GM18907 (cell line): ENCODE measurements around the gene CST2.
"Not testable (repeated sequence)": the region's sequence is repeated elsewhere in the genome, so short reads cannot be mapped to it uniquely, and the experiment has no call there.

Experiments used
- ATAC-seq: cut with Tn5 transposase; IDR thresholded peaks from one replicate; pipeline ENCODE4 v1.9.1; 2021; ENCODE audit warnings: mild to moderate bottlenecking, moderate library complexity; ENCODE audit not compliant: unreplicated experiment

Gene CST2, protein sequence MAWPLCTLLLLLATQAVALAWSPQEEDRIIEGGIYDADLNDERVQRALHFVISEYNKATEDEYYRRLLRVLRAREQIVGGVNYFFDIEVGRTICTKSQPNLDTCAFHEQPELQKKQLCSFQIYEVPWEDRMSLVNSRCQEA

DNA sequence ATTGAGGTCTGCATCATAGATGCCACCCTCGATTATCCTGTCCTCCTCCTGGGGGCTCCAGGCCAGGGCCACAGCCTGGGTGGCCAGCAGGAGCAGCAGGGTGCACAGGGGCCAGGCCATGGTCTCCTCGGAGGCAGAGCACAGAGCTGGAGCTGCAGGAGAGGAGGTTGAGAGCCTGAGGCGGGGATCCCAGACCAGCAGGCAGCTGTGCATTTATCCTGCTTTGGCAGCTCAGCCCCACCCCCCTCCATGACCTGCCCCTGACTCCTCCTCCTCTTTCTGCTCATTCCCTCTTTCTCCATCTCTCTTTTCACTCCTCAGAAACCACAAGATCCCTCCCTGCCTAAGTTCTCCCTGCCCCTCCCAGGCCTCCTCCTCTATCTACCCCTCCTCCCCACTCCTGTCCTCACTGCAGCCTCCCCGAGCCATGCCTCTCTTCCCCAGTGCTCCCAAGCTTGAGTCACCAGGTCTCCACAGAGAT is at the start of gene CST2:
TSS of gene CST2 (minus strand) at position 189 of the 481 bp plus-strand sequence. CDS start at position 120, 69 bp downstream.
- ATAC-seq, result no peak

DNA sequence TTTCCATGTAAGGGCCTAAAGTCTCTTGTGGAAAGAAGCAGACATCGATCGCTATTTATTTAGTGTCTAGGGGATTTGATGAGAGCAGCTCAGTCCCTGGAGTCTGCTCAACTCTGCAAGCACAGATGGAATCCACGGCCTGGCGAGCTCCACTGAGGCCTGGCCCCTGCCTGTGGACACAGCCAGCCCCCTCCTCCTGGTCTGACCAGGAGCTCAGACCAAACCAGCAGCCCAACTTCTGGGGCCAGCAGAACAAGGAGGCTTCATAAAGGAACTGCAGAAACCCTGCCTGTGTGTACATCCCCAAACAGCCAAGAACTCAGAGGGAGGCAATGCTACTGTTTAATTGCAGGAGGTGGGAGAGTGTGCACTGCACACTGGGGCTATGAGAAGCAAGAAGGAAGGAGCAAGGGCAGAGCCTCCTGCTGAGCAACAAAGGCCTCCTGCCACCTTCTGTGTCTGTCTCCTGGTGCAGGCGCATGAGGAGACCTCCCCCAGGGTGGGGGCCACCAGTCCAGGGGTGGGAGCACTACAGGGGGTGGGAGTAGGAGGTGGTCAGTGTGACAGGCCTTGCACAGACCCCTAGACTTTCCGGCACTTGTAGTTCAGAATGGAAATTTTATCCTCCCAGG is 49.2 kb upstream of the CST2 start:
- ATAC-seq, result no peak

DNA sequence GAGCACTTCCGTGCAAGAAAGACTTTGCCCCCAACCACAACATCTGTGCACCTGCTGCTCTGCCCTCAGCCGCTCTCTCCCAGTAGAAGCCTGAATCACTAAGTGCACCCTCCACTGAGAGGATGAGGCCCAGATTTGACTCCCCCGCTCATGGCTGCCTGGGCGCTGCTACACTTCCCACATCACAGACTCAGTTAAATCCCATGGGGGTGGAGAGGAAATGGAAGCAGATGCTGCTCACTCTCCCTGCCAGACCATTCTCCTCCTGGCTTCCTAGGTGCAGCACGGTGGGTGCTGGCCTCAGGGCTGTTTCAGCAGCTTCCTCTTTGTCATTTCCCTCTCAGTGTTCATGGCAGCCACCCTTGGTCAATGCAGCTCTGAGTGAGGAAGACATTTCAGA is 48.2 kb upstream of the CST2 start:
- no peak for ATAC-seq

DNA sequence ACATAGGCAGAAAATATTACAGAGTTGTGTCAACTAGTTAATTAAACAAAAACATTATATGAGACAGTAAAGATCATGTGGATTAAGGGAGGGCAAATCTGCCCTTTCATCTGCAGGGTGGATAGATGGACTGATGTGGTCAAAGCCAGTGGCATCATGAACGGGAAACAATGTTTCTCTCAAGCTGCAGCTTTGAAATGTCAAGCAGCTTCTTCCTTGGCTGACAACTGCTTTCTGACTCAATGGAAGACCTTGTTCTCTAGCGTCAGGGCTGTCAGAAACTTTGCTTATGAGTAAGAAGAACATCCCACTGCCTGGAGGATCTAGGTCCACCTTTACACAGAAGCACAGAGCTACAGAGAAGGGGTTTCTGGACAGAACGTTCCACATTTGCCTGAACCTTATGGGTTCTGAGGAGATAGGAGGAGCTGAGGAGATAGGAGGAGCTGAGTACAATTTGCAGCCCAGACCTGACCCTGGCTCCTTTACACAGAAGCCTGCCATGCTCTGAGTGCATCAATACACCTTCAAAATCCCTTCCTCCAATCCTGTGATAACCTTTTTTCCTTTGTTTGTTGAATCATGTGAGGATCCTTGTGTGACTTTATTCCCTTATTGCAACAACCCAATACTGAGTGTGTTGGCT is 47.0 kb upstream of the CST2 start:
- no peak for ATAC-seq

DNA sequence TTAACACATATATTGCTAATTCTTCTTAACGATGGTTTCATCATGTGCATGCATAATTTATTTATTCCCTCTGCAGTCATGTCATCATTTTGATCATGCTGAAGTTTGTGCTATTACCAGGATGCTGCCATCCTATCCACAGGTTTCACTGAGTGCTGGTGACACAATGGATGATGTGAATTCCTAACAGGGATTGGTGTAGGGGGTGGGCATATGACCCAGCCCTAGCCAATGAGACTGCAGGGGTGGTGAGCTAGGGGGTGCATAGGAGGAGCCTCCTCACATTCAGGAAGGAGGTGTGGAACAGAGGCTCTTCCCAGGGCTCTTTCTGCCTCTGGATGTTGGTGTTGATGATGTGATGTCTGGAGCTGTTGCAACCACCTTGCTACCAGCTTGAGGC is 45.5 kb upstream of the CST2 start:
- ATAC-seq, result no peak

DNA sequence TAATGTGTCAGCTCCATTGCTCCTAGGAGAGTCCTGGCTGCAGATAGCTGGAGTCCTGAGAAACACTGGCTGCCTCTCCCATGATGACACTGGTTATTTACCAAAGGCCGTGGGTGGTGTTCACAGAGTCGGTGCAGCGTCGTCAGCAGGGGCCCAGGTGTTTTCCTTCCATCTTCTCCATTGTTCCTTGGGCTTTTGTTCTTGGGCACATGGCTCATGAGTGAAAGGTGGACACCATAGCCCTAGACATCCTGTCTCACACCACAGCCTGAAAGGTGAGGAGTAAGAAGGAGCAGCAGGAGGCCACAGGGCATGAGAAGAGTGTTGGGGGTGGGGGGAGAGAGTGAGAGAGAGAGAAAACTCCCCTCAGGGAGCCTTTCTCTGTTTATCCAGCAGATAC is 43.9 kb upstream of the CST2 start:
- no peak for ATAC-seq

DNA sequence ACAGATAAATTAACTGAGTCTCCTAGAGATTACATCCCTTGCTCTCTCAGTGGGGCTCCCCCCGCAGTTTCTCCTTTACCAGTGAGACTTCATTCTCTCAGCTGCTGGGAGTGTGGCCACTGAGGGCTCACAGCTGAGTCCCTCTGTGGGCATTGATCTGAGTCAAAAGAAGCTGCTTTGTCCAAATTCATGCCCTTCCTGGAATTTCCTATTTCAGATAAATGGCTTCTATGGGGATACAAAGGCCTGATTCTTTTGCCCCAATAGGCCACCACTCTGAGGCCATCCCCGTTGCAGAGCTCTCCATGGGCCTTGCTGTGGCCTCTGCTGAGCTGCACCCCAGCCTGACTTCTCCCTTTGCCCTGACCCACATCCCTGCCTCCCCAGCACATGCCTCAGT is 43.0 kb upstream of the CST2 start:
- no peak for ATAC-seq

DNA sequence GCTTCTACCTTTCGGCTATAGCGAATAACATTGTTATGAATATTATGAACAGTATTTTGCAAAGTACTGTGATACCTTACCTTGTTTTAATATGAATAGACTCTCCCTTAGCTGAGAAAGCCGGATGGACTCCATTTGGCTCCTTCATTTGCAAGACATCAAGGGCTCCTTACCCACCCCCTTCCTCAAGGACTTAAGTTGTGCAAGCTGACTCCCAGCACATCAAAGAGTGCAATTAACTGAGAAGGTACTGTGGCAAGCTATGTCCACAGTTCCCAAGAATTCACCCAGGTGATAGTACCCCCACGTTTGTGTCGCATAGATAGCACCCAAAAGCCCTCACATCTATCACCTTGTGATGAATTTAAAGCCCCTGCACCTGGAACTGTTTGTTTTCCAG is 41.8 kb upstream of the CST2 start:
- no peak for ATAC-seq

DNA sequence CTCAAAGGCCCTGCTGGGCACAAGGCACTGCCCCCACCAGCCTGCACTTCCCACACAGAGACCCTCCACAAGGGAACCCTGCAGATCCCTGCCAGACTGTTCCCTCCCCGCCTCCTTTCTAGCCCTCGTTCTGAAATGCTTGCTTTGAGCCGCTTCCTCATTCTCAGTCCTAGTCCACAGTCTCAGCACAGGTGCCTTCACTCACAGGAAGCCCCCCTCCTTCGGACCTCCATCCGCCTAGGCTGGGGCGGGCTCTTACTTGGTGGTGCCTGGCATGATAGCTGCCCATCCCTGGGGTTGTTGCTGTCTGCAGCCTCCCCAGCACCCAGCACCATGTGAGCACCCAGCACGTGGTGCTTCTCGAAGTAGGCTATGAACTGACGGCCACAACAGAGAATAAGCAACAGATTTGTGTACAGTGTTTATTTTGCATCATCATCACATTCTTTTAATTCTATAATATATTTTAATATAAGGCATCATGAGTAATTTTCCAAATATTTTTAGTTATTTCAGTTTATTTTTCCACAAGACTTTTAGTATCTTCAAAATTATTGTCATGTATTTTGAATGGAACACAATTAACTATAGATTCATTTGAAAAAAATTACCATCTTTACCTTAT is 40.7 kb upstream of the CST2 start:
- no peak for ATAC-seq

DNA sequence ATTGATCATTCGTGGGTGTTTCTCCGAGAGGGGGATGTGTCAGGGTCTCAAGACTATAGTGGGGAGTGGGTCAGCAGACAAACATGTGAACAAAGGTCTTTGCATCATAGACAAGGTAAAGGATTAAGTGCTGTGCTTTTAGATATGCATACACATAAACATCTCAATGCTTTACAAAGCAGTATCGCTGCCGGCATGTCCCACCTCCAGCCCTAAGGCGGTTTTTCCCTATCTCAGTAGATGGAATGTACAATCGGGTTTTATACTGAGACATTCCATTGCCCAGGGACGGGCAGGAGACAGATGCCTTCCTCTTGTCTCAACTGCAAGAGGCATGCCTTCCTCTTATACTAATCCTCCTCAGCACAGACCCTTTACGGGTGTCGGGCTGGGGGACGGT is 34.2 kb upstream of the CST2 start:
- not testable (repeated sequence) for ATAC-seq

DNA sequence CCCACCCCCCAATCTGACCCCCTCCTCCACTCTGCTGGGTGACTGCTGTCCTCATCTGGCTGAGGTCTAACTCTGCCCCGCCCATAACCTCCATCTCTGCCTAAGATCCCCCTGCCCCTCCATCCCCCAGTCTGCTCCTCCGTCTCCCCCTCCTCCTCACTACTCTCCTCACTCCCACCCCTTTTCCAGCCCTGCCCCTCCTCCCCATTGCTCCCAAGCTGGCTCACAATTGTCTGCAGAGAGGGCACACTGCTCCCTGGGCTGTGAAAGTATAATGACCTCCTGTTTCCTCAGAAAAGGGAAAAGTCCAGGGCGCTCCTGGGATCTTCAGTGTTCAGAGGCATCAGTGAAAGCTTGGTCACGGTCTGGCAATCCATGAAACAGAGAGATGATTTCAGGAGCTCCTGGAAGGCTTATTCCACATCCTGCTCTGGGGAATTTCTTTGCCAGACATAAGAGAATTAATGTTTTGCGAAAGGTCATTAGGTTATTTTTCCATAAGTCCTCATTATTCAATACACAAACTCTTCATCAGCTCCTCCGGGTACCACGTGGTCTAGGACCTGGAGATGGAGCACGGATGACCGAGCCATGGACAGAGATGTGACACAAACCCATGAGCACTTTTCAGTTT is 31.6 kb upstream of the CST2 start:
- no peak for ATAC-seq

DNA sequence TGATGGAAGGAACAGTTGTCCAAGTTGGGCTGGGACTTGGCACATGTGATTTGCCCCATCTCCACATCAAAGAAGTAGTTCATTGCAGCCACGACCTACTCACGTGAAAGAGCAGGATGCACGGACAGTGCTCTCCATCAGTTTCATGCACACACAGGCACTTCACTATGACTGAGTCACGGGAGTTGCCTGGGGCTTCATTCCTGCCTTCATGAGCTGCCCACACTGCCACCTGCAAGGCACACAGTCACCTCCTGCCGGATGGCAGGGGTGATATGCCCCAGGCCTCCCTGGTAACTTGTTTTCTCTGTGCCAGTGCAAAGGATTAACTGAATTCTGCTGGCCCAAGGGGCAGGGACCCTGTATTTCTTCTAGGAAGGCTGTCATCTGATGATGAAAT is 30.2 kb upstream of the CST2 start:
- ATAC-seq, result no peak

DNA sequence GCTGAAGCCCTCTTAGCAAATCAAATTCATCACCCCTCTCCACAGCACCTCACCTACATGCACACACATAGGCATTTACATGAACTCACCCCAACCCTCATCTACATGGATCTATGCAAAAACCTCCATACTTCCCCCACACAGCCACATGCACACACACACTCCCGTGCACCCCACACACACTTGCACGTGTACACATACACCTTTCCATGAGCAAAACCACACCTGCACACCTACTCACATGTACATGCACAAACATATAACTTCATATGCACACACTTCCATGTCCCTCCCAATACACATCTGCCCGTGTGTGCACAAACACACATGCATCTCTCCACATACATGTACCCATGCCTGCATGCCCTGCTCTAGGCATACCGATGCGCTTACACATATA is 29.7 kb upstream of the CST2 start:
- no peak for ATAC-seq

DNA sequence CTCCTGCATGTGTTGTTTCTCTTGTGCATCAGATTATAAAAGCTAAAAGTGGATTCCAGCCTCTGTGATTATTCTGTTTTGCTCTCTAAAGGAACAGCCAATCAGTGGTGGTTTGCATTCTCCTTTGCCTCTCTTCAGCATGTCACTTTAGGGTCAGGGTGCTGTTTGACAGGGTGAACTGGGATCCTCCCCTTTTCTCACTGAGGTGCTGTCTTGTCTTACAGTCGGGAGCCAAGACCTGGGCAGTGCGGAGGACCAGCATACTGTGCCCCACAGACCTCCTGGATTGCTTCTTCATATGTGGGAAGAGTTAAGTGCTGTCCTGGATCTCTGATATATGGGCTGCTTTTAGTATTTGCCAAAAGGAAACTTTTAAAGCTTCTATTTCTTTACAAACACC is 15.2 kb upstream of the CST2 start:
- no peak for ATAC-seq

DNA sequence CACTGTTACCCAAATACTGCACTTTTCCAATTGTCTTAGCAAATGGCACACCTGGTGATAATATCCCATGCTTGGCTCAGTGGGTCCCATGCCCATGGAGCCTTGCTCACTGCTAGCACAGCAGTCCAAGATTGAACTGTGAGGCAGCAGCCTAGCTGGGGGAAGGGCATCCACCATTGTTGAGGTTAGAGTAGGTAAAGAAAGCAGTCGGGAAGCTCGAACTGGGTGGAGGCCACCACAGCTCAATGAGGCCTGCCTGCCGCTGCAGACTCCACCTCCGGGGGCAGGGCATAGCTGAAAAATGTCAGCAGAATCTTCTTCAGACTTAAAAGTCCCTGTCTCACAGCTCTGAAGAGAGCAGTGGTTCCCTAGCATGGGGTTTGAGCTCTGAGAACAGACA is 9.2 kb upstream of the CST2 start:
- no peak for ATAC-seq

DNA sequence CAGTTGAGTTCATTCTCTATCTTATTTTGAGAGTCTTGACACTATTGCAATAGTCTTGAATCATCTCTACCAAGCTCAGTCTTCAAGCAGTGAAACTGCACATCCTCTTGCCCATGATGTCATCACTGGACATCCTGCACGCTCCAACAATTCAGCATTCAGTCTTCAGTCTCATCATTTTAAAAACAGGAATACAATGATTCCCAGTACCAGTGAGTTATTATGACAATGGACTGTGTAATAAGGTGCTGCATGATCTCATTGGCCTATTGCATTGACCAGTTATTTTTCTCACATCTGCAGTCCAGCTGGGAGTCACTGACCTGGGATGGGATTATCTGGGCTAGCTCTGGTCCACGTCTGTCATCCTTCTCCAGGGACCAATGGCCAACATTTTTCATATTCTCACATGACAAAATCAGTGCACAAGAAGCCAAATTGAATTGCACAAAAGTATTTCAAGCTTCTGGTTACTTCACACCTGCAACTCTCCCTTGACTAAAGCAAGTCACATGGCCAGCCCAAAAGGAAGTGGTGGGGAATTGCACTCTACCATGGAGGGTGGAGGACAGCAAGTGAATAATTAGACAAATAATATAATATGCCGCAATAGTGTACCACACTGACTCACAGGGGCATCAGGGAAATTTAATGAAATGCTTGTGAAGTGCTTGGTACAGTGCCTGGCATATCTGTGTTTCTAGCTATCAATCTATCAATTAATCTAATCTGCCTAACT is 6.4 kb upstream of the CST2 start:
- no peak for ATAC-seq

DNA sequence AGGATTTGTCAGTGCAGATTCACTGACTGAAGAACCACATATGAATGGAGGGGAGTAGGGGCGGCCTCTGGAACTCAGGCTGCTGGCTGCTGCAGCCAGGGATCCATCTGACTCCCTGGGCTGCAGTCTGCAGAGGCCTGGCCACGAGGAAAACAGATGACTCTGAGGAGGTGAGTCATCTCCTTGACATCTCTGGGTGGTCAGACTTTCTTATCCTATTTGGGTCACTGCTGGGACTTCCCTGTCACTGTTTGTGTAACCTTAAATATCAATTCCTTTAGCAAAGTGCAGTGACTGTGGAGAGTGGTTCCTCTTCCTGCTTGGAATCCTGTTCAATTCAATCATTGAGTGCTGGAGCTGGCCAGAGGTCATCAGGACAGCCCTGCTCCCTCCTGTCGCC is 5.4 kb upstream of the CST2 start:
- not testable (repeated sequence) for ATAC-seq

DNA sequence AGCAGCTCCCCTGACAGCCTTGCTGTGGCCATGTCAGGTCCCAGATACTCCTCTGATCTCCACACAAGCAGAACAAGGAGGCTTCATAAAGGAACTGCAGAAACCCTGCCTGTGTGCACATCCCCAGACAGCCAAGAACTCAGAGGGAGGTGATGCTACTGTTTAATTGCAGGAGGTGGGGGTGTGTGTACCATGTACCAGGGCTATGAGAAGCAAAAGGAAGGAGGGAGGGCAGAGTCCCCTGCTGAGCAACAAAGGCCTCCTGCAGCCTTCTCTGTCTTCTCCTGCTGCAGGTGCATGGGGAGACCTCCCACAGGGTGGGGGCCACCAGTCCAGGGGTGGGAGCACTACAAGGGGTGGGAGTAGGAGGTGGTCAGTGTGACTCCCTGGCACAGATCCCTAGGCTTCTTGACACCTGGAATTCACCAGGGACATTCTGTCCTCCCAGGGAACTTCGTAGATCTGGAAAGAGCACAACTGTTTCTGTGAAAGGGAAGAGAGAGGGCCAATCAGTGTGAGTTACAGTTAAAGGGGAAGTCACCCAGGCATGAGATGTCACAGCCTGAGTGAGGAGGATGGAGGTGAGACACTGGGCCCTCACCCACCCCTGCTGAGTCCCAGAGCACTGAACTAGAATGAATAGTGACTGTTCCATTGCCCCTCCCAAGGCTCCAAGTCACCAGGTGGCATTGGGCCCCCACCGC is 2.8 kb downstream of the CST2 start:
- no peak for ATAC-seq

DNA sequence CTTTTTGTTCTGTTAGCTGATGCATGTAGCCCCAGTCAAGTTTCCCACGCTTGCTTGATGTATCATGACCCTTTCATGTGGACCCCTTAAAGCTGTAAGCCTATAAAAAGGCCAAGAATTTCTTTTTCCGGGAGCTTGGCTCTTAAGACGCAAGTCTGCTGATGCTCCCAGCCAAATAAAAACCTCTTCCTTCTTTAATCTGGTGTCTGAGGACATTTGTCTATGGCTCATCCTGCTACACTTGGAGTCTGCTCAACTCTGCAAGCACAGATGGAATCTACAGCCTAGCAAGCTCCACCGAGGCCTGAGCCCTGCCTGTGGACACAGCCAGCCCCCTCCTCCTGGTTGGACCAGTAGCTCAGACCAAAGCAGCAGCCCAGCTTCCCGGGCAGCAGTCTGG is 3.4 kb downstream of the CST2 start:
- ATAC-seq, result no peak

DNA sequence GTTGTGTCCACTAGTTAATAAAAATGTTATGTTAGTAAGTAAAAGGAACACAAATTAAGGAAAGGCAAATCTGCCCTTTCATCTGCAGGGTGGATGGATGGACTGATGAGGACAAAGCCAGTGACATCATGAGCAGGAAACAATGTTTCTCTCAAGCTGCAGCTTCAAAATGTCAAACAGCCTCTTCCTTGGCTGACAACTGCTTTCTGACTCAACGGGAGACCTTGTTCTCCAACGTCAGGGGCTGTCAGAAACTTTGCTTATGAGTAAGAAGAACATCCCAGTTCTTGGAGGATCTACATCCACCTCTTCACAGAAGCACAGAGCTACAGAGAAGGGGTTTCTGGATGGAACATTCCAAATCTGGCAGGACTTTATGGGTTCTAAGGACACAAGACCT is 6.0 kb downstream of the CST2 start:
- no peak for ATAC-seq
